Measurements from ENCODE around the gene ZNF451.

The ZNF451 gene

GRCh38 chr6:57147955-57148858 is 58.2 kb downstream of the ZNF451 start:
- DNase-seq (ENCODE audit: low read depth), result no peak

- DNase-seq (ENCODE audit: low read depth), result no peak
Measured at GRCh38 chr6:57158658-57159057, 68.7 kb downstream of the ZNF451 start.

GRCh38 chr6:57159127-57159526 is 69.1 kb downstream of the ZNF451 start:
- DNase-seq (ENCODE audit: low read depth), result no peak

- no peak for DNase-seq (ENCODE audit: low read depth)
Measured at GRCh38 chr6:57162028-57162427, 72.0 kb downstream of the ZNF451 start.

- DNase-seq (ENCODE audit: low read depth), result no peak
Measured at GRCh38 chr6:57162516-57162915, 72.5 kb downstream of the ZNF451 start.

- no peak for DNase-seq (ENCODE audit: low read depth)
Measured at GRCh38 chr6:57163956-57164355, 74.0 kb downstream of the ZNF451 start.

- no peak for DNase-seq (ENCODE audit: low read depth)
Measured at GRCh38 chr6:57165080-57165479, 75.1 kb downstream of the ZNF451 start.

GRCh38 chr6:57172136-57173055 is 82.4 kb downstream of the ZNF451 start, which contains the start of gene BAG2:
TSS of gene BAG2 (plus strand) at chr6:57172326. CDS start at chr6:57172698, 372 bp downstream.
- peak; percentile 69 for DNase-seq (ENCODE audit: low read depth)

- DNase-seq (ENCODE audit: low read depth), result no peak
Measured at GRCh38 chr6:57173056-57173885, 83.3 kb downstream of the ZNF451 start.

- DNase-seq (ENCODE audit: low read depth), result no peak
Measured at GRCh38 chr6:57173886-57174510, 84.0 kb downstream of the ZNF451 start.

GRCh38 chr6:57174511-57174907 is 84.5 kb downstream of the ZNF451 start:
- DNase-seq (ENCODE audit: low read depth), result no peak

- DNase-seq (ENCODE audit: low read depth), result no peak
Measured at GRCh38 chr6:57177545-57178265, 87.7 kb downstream of the ZNF451 start.

GRCh38 chr6:57180596-57180995 is 90.6 kb downstream of the ZNF451 start:
- DNase-seq (ENCODE audit: low read depth), result no peak

- no peak for DNase-seq (ENCODE audit: low read depth)
Measured at GRCh38 chr6:57182017-57182432, 92.0 kb downstream of the ZNF451 start.

- no peak for DNase-seq (ENCODE audit: low read depth)
Measured at GRCh38 chr6:57183336-57183735, 93.3 kb downstream of the ZNF451 start.

GRCh38 chr6:57190140-57190539 is 100.2 kb downstream of the ZNF451 start:
- DNase-seq (ENCODE audit: low read depth), result no peak

- no peak for DNase-seq (ENCODE audit: low read depth)
Measured at GRCh38 chr6:57193177-57193576, 103.2 kb downstream of the ZNF451 start.

GRCh38 chr6:57195457-57195856 is 105.5 kb downstream of the ZNF451 start:
- DNase-seq (ENCODE audit: low read depth), result no peak

- DNase-seq (ENCODE audit: low read depth), result no peak
Measured at GRCh38 chr6:57198926-57199636, 109.1 kb downstream of the ZNF451 start.

GRCh38 chr6:57201718-57202117 is 111.7 kb downstream of the ZNF451 start:
- DNase-seq (ENCODE audit: low read depth), result no peak
